C4-2B (cell line): Measurements from ENCODE around the gene DCDC2C.

Experiments used
- ZFX ChIP-seq: fragments of 450-650 bp; IDR thresholded peaks from 2 replicates; pipeline ENCODE4 v1.6.1; 2017
- TF ChIP-seq, protein P1 (sequence below): fragments of 450-650 bp; conservative IDR thresholded peaks from 2 replicates; pipeline ENCODE4 v1.5.1; 2017; ENCODE audit warnings: mild to moderate bottlenecking

DNA sequence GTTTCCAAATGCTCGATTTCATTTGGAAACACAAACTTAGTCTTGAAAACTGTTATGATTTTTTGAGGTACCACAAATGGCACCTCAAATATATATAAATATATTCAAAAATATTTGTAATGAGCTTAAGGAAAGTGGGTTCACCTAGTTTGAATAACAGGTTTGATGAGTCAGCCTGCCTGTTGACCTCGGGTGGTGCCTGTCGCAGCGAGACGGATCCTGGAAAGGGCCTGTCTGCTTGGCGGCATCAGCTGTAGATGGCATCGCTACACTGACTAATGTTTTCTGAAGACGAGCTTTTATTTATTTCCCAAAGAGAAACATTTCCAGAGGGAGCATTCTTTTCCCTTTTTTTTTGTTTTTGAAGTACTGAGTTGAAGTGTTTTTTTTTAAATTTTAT lies 38.5 kb upstream of the DCDC2C start:
- TF ChIP-seq, protein P1, sequence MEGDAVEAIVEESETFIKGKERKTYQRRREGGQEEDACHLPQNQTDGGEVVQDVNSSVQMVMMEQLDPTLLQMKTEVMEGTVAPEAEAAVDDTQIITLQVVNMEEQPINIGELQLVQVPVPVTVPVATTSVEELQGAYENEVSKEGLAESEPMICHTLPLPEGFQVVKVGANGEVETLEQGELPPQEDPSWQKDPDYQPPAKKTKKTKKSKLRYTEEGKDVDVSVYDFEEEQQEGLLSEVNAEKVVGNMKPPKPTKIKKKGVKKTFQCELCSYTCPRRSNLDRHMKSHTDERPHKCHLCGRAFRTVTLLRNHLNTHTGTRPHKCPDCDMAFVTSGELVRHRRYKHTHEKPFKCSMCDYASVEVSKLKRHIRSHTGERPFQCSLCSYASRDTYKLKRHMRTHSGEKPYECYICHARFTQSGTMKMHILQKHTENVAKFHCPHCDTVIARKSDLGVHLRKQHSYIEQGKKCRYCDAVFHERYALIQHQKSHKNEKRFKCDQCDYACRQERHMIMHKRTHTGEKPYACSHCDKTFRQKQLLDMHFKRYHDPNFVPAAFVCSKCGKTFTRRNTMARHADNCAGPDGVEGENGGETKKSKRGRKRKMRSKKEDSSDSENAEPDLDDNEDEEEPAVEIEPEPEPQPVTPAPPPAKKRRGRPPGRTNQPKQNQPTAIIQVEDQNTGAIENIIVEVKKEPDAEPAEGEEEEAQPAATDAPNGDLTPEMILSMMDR, result no peak
- no peak for TF ChIP-seq ZFX
